H1 (cell line): ENCODE results near the gene PCGF3. TPM values are rescaled to one million over a fixed set of nuclear protein-coding genes. Genes with fewer than 3 reads are reported as not detected.

Source experiments
- CTCF ChIA-PET: fragments of 300-600 bp; sonication (Branson Sonifier 250); formaldehyde crosslinking; loops from one replicate; lab custom pipeline; 2021; ENCODE audit not compliant: partially characterized antibody; lab: Charles Lee
- POLR2A ChIA-PET: fragments of 300-600 bp; sonication (Branson Sonifier 250); formaldehyde crosslinking; loops from one replicate; lab custom pipeline; 2021; ENCODE audit warnings: inconsistent platforms; ENCODE audit not compliant: partially characterized antibody; lab: Charles Lee
- DNase-seq, 2 experiments: peaks; one replicate each; pipeline versions ENCODE4 v3.0.0 to v3.0.0-alpha.2; 2010 to 2022; ENCODE audit warnings: low spot score in 2 of 2, low read depth in 1 of 2, mixed read lengths in 1 of 2
- FAIRE-seq: peaks from 2 replicates; lab custom pipeline; 2011; peaks lifted over from hg19 to GRCh38; lab: Jason Lieb, UNC
- H2AFZ ChIP-seq: 2 replicates; pipeline ENCODE4 v1.8.1; 2012; ENCODE audit warnings: low read length, inconsistent platforms
- H2AK5ac ChIP-seq: 2 replicates; pipeline ENCODE4 v1.6.1; 2013; ENCODE audit warnings: low read depth, low read length
- H2BK120ac ChIP-seq: replicated peaks from 2 replicates; pipeline ENCODE3; 2013; ENCODE audit warnings: low read depth, low read length, inconsistent platforms
- H2BK12ac ChIP-seq: 2 replicates; pipeline ENCODE4 v1.6.1; 2013; ENCODE audit warnings: low read depth, low read length
- H2BK15ac ChIP-seq: 2 replicates; pipeline ENCODE4 v1.6.1; 2013; ENCODE audit warnings: low read length
- H2BK20ac ChIP-seq: 2 replicates; pipeline ENCODE4 v1.6.1; 2013; ENCODE audit warnings: low read length
- H2BK5ac ChIP-seq: 2 replicates; pipeline ENCODE4 v1.6.1; 2013; ENCODE audit warnings: low read depth, low read length
- H3K14ac ChIP-seq: 2 replicates; pipeline ENCODE4 v1.6.1; 2013; ENCODE audit warnings: inconsistent platforms; ENCODE audit not compliant: insufficient read length
- H3K18ac ChIP-seq: 2 replicates; pipeline ENCODE4 v1.6.1; 2013; ENCODE audit warnings: low read length; ENCODE audit errors: extremely low read depth
- H3K23ac ChIP-seq: 2 replicates; pipeline ENCODE4 v1.6.1; 2013; ENCODE audit warnings: inconsistent platforms; ENCODE audit not compliant: insufficient read length
- H3K23me2 ChIP-seq: 2 replicates; pipeline ENCODE4 v1.6.1; 2013; ENCODE audit warnings: low read depth, low read length
- H3K27ac ChIP-seq: 2 replicates; pipeline ENCODE4 v1.6.1; 2011; ENCODE audit warnings: low read depth, low read length, inconsistent platforms
- H3K27me3 ChIP-seq, 4 experiments: replicated peaks in 1 of 4; 1 replicate in 1 of 4; 2 replicates in 3 of 4; pipeline versions ENCODE4 v1.6.1 to v1.8.1; 2011 to 2013; ENCODE audit warnings: low read length in 3 of 4, mild to moderate bottlenecking in 3 of 4, inconsistent platforms in 2 of 4, mixed read lengths in 2 of 4, moderate library complexity in 1 of 4; ENCODE audit not compliant: control insufficient read depth in 3 of 4, insufficient read depth in 3 of 4; ENCODE audit errors: extremely low read depth in 1 of 4
- H3K36me3 ChIP-seq, 4 experiments: 2 replicates each; pipeline versions ENCODE4 v1.6.1 to v1.8.1; 2011 to 2013; ENCODE audit warnings: mild to moderate bottlenecking in 4 of 4, low read length in 3 of 4, moderate library complexity in 2 of 4, control low read depth in 1 of 4, inconsistent platforms in 1 of 4; ENCODE audit not compliant: insufficient read depth in 4 of 4, control insufficient read depth in 2 of 4
- H3K4ac ChIP-seq: replicated peaks from 2 replicates; pipeline ENCODE3; 2013; ENCODE audit warnings: low read length, low read depth, mixed read lengths, inconsistent platforms; ENCODE audit not compliant: insufficient read length
- H3K4me1 ChIP-seq, 4 experiments: replicated peaks in 1 of 4; 1 replicate in 1 of 4; 2 replicates in 3 of 4; pipeline versions ENCODE4 v1.6.1 to v1.8.1; 2011 to 2013; ENCODE audit warnings: low read length in 3 of 4, inconsistent platforms in 2 of 4, mixed read lengths in 1 of 4; ENCODE audit not compliant: insufficient read depth in 4 of 4, control insufficient read depth in 3 of 4
- H3K4me2 ChIP-seq, 2 experiments: 2 replicates each; pipeline versions ENCODE4 v1.6.1 to v1.8.1; 2011 to 2013; ENCODE audit warnings: low read depth in 2 of 2, low read length in 2 of 2, control low read depth in 1 of 2, inconsistent platforms in 1 of 2, mild to moderate bottlenecking in 1 of 2; ENCODE audit not compliant: insufficient read depth in 1 of 2
- H3K4me3 ChIP-seq, 4 experiments: fragments of 200-600, 300-600 bp in 1 of 4; sonication (generic), shearing (Covaris generic), sonication (Bioruptor Twin) in 1 of 4; 2 replicates each; pipeline versions ENCODE4 v1.5.1 to v1.8.1; 2011 to 2016; ENCODE audit warnings: low read length in 4 of 4, low read depth in 3 of 4, control low read depth in 2 of 4, inconsistent platforms in 2 of 4, mild to moderate bottlenecking in 2 of 4, mixed read lengths in 1 of 4, moderate library complexity in 1 of 4; ENCODE audit not compliant: insufficient read depth in 2 of 4; ENCODE audit errors: extremely low read depth in 1 of 4
- H3K56ac ChIP-seq: replicated peaks from 2 replicates; pipeline ENCODE3; 2013; ENCODE audit warnings: low read depth, mild to moderate bottlenecking, mixed read lengths, low read length, inconsistent platforms; ENCODE audit not compliant: insufficient read length
- H3K79me1 ChIP-seq: 2 replicates; pipeline ENCODE4 v1.6.1; 2013; ENCODE audit warnings: low read depth, low read length, control low read depth
- H3K79me2 ChIP-seq, 2 experiments: 2 replicates each; pipeline versions ENCODE4 v1.6.1 to v1.8.1; 2012 to 2013; ENCODE audit warnings: low read length in 2 of 2, mild to moderate bottlenecking in 2 of 2, inconsistent platforms in 1 of 2; ENCODE audit not compliant: insufficient read depth in 2 of 2, control insufficient read depth in 1 of 2
- H3K9ac ChIP-seq, 4 experiments: replicated peaks in 1 of 4; 1 replicate in 1 of 4; 2 replicates in 3 of 4; pipeline versions ENCODE4 v1.6.1 to v1.8.1; 2011 to 2013; ENCODE audit warnings: low read depth in 3 of 4, low read length in 3 of 4, control low read depth in 2 of 4, mild to moderate bottlenecking in 2 of 4, moderate library complexity in 2 of 4, inconsistent platforms in 1 of 4; ENCODE audit errors: extremely low read depth in 1 of 4
- H3K9me3 ChIP-seq, 2 experiments: 2 replicates each; pipeline versions ENCODE4 v1.6.1 to v1.8.1; 2012 to 2013; ENCODE audit warnings: mild to moderate bottlenecking in 2 of 2, moderate library complexity in 2 of 2, control low read depth in 1 of 2, inconsistent platforms in 1 of 2, low read depth in 1 of 2, low read length in 1 of 2, mixed read lengths in 1 of 2; ENCODE audit not compliant: insufficient read depth in 2 of 2
- H4K20me1 ChIP-seq, 2 experiments: replicated peaks in 1 of 2; 2 replicates each; pipeline versions ENCODE3 to v1.8.1; 2011 to 2013; ENCODE audit warnings: inconsistent platforms in 2 of 2, low read length in 2 of 2, mild to moderate bottlenecking in 1 of 2; ENCODE audit not compliant: insufficient read depth in 2 of 2, control insufficient read depth in 1 of 2
- H4K5ac ChIP-seq: 2 replicates; pipeline ENCODE4 v1.6.1; 2013; ENCODE audit warnings: low read length, low read depth, mixed read lengths, inconsistent platforms; ENCODE audit not compliant: insufficient read length
- H4K8ac ChIP-seq: 2 replicates; pipeline ENCODE4 v1.8.0; 2013; ENCODE audit warnings: mild to moderate bottlenecking, moderate library complexity, low read length, inconsistent platforms; ENCODE audit not compliant: insufficient read depth; ENCODE audit errors: extremely low read depth
- H4K91ac ChIP-seq: replicated peaks from 2 replicates; pipeline ENCODE3; 2013; ENCODE audit warnings: low read length, mixed read lengths, inconsistent platforms; ENCODE audit not compliant: insufficient read length
- BACH1 ChIP-seq: IDR thresholded peaks from 2 replicates; pipeline ENCODE4 v1.6.1; 2012; ENCODE audit warnings: low read length, improper control_type of control experiment
- CHD1 ChIP-seq: IDR thresholded peaks from 2 replicates; pipeline ENCODE4 v1.6.1; 2012; ENCODE audit warnings: low read depth, low read length, improper control_type of control experiment
- CREB1 ChIP-seq: IDR thresholded peaks from 2 replicates; pipeline ENCODE4 v1.6.1; 2012; ENCODE audit warnings: inconsistent platforms
- EZH2 ChIP-seq: fragments of 200-600 bp; sonication (generic); IDR thresholded peaks from 2 replicates; pipeline ENCODE4 v1.7.1; 2012; ENCODE audit warnings: low read depth, mild to moderate bottlenecking, moderate library complexity, low read length, inconsistent platforms; ENCODE audit not compliant: severe bottlenecking
- NRF1 ChIP-seq: IDR thresholded peaks from 2 replicates; pipeline ENCODE4 v1.6.1; 2011; ENCODE audit warnings: mild to moderate bottlenecking, low read depth, low read length, improper control_type of control experiment
- RAD21 ChIP-seq, 2 experiments: IDR thresholded peaks in 1 of 2; conservative IDR thresholded peaks in 1 of 2; 2 replicates each; pipeline ENCODE4 v1.6.1; 2011; ENCODE audit warnings: low read depth in 2 of 2, low read length in 2 of 2, improper control_type of control experiment in 1 of 2, inconsistent platforms in 1 of 2, mild to moderate bottlenecking in 1 of 2, moderate library complexity in 1 of 2
- SIN3A ChIP-seq, 2 experiments: IDR thresholded peaks in 1 of 2; conservative IDR thresholded peaks in 1 of 2; 2 replicates each; pipeline ENCODE4 v1.6.1; 2011 to 2012; ENCODE audit warnings: low read length in 2 of 2, improper control_type of control experiment in 1 of 2, low read depth in 1 of 2, mild to moderate bottlenecking in 1 of 2
- SP4 ChIP-seq: IDR thresholded peaks from 2 replicates; pipeline ENCODE4 v1.6.1; 2012; ENCODE audit warnings: low read length, inconsistent platforms
- SUZ12 ChIP-seq: fragments of 200-600 bp; sonication (generic); IDR thresholded peaks from 2 replicates; pipeline ENCODE4 v1.6.1; 2012; ENCODE audit warnings: mild to moderate bottlenecking, inconsistent platforms, low read length, moderate library complexity, mixed read lengths
- TAF7 ChIP-seq: optimal IDR thresholded peaks from 2 replicates; pipeline ENCODE3; 2011; ENCODE audit warnings: low read depth, mild to moderate bottlenecking, inconsistent platforms, low read length, moderate library complexity, borderline replicate concordance
- ZNF274 ChIP-seq: IDR thresholded peaks from 2 replicates; pipeline ENCODE4 v1.7.0; 2012; ENCODE audit warnings: low read length, borderline replicate concordance; ENCODE audit errors: extremely low read depth
- WGBS, 2 experiments: shearing (Covaris generic) in 1 of 2; methylation state at CpG; one replicate each; pipeline versions ENCODE4 v1.1.6 to v1.1.7; 2013 to 2015; ENCODE audit warnings: low lambda C conversion rate in 2 of 2, mixed read lengths in 2 of 2, inconsistent platforms in 1 of 2, low coverage in 1 of 2, missing lambda C conversion rate in 1 of 2; ENCODE audit not compliant: insufficient replicate concordance in 2 of 2, insufficient coverage in 1 of 2, insufficient read length in 1 of 2; ENCODE audit errors: extremely low coverage in 1 of 2, missing lambda C conversion rate in 1 of 2; 5-methylcytosine and 5-hydroxymethylcytosine counted together
- polyA plus RNA-seq, 7 experiments: library from polyadenylated mRNA; depleted of rRNA in 3 of 7; stranded (reverse) in 5 of 7; unstranded in 2 of 7; fragments of >200 nt in 5 of 7; fragments of 200-250 nt in 2 of 7; gene quantifications; 1 replicate in 5 of 7; 2 replicates in 1 of 7; 4 replicates in 1 of 7; pipeline versions ENCODE4 v1.2.1 to v1.2.3, GENCODE V29; 2011 to 2013; ENCODE audit warnings: missing spikeins in 2 of 7, mixed read lengths in 2 of 7
- total RNA-seq: library from RNA; stranded (reverse); fragmentation: NEBNext Ultra II Directional; extraction: Animal tissue kit (Norgen Biotek cat#: 25700); gene quantifications from 2 replicates; pipeline ENCODE4 v1.2.1, GENCODE V29; 2021
- TF ChIP-seq, protein P1 (sequence below): IDR thresholded peaks from 2 replicates; pipeline ENCODE4 v1.6.1; 2012; ENCODE audit warnings: inconsistent platforms

The PCGF3 gene
- total and polyA plus RNA-seq, 2 of the 8 experiments (the other 6 are each of a cell fraction or from before 2014, with no cell fraction given), result 52.7 to 52.9 TPM

DNA sequence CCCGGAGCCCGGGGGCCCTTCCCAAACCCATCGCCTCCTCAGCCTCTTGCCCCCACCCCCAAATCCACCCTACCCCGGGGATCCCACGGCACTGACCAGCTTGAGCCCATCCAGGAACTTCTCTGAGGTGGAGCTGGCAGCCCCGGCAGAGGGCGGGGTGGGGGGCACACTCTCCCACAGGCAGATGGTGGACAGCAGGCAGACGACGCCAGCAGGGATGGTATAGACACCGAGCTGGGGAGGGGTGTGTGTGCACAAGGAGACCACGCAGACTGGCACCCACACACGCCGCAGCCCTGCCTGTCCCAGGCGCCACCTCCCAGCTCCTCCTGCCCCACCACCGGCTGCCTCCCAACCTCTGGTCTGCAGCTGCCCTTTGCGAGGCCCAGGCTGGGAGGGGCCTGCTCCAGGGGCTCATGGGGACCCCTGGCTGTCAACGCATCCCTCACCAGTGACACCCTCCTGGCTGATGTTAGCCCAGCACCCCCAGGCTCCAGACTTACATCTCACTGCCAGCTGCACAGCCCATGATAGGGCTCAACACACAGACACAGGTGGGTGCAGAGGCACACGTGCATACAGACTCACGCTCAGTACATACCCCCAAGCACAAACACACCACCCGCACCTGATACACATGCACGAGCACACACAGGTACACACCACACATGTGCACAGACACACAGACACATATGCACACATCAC is 20.9 kb upstream of the PCGF3 start:
- CTCF ChIA-PET, result interaction anchor here (0.6 to 5.7 kb wide), 26 partner anchors 7 to 295 kb away, joined by 3 to 65 read pairs (median 4); partner anchors contain the start of genes ATP5ME and MYL5
- no peak for FAIRE-seq
- 0 out of 2 replicates have a peak overlapping the region, but pooled peaks have one; percentile 50 for H2BK12ac ChIP-seq
- no peak for TF ChIP-seq EZH2
- no peak for TF ChIP-seq SUZ12
- TF ChIP-seq BACH1, result no peak
- TF ChIP-seq SIN3A (conservative IDR thresholded peaks at IDR 0.05 in 1 of 2, IDR thresholded peaks at IDR 0.05 in 1 of 2; ENCODE audit: low read depth in 1 of 2, low read length in 2 of 2), result no peak
- TF ChIP-seq CHD1, result no peak
- no peak for TF ChIP-seq SP4
- TF ChIP-seq, protein P1, sequence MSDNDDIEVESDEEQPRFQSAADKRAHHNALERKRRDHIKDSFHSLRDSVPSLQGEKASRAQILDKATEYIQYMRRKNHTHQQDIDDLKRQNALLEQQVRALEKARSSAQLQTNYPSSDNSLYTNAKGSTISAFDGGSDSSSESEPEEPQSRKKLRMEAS, result no peak
- TF ChIP-seq RAD21 (IDR thresholded peaks at IDR 0.05 in 1 of 2, conservative IDR thresholded peaks at IDR 0.05 in 1 of 2; ENCODE audit: low read depth in 2 of 2, low read length in 2 of 2), result no peak
- no peak for TF ChIP-seq ZNF274
- TF ChIP-seq TAF7, result no peak
- no peak for TF ChIP-seq NRF1
- TF ChIP-seq CREB1, result no peak

More for the DNA sequence above, 20.9 kb upstream of the PCGF3 start:
- no peak overlapping the region for H2BK120ac ChIP-seq
- no peak overlapping the region for H3K4me2 ChIP-seq
- H2BK15ac ChIP-seq, result no peak overlapping the region
- no peak overlapping the region for H3K4me3 ChIP-seq
- 0 out of 2 replicates have a peak overlapping the region, but pooled peaks have one; percentile 35 for H2BK5ac ChIP-seq
- no peaks in the 10 kb centered on the region for H3K27me3 ChIP-seq
- peak overlapping the region; percentile 77; the same call in 1 of the 2 replicates for H2AK5ac ChIP-seq
- no peak for DNase-seq
- H4K5ac ChIP-seq, result no peak overlapping the region
- no peak overlapping the region for H4K8ac ChIP-seq
- H3K14ac ChIP-seq, result no peak overlapping the region
- H3K9me3 ChIP-seq, result no peaks in the 10 kb centered on the region
- no peak overlapping the region for H3K27ac ChIP-seq
- H4K91ac ChIP-seq, result no peak overlapping the region
- H2BK20ac ChIP-seq, result no peak overlapping the region
- no peaks in the 10 kb centered on the region for H3K79me1 ChIP-seq
- H3K23me2 ChIP-seq, result peaks cover 6% of the 10 kb centered on the region; the same call in 1 of the 2 replicates
- H2AFZ ChIP-seq, result no peak overlapping the region
- H3K36me3 ChIP-seq, result no peaks in the 10 kb centered on the region
- no peak overlapping the region for H3K4ac ChIP-seq
- H3K9ac ChIP-seq, result no peak overlapping the region
- H3K56ac ChIP-seq, result no peak overlapping the region
- H3K4me1 ChIP-seq, result peaks cover 0 to 32% (median 19%) of the 10 kb centered on the region in 4 experiments; a peak in 6 of 7 replicates
- WGBS, 2 experiments, result 92% methylated on average over 20 of the region's 21 CpGs; no CpG with 5 or more reads in 1 of the 2 experiments
- H3K79me2 ChIP-seq, result no peaks in the 10 kb centered on the region
- no peak overlapping the region; the same call in 1 of the 2 replicates for H3K18ac ChIP-seq
- no peak overlapping the region for H3K23ac ChIP-seq
- POLR2A ChIA-PET, result interaction anchor here (0.8 to 6.3 kb wide), 10 partner anchors 9 to 83 kb away, joined by 3 to 34 read pairs (median 4); partner anchors contain the start of genes ATP5ME and MYL5
- peaks cover 0 to 10% of the 10 kb centered on the region in 2 experiments for H4K20me1 ChIP-seq
